CD4-positive, alpha-beta T cell treated with Interleukin-15 for 1 hour (primary cell): ENCODE measurements around the gene WDR6.

Experiments used
- DNase-seq: peaks from one replicate; pipeline ENCODE4 v3.0.0-alpha.2; 2020

Gene WDR6

DNA sequence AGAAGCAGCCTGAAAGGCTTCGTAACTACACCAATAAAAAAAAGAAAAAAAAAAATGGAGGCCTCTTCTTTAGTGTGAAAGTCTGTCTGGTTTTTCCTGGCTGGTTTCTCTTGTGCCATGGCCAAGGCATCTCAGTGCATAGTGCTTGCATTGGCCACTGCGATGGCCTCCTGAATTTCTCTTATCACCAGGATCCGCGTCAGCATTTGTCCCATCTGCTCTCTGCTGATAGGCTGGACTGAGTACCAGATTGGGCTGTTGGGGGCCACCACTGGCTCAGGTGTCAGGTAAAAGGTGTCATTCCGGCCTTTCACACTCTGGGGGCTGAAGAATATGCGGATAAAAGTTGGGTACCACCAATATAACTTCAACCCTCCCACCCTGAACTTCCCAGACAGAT is 23.1 kb downstream of the WDR6 start:
- no peak for DNase-seq

DNA sequence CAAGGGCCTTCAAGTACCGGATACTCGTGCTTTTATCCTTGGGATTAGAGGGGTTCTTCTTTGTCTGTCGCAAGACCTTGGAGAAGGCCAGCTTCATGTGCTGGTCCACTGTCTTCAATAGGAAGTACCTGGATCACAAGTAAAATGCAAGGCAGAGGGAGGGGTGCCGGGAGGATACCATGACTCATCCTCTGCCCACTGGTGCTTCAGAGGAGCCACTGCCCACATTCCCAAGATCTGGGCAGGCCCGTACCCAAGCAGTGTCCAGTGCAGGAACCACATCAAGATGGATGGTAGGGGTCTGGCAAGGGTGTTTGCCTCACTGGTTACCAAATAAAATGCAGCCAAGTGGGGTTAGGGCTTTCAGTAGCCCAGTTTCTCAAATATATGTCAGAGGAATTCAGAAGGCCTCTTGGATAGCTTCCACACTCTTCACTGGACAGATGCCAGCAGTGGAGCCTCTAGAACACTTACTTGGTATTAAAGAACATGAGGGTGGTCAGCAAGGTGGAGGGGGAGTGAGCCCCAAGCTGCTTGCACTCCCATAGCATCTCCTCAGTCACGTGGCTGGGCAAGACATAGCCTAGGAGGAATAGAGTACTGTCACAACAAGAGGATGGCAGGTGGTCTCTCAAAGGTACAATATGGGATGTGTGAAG is 25.6 kb downstream of the WDR6 start:
- DNase-seq = no peak

DNA sequence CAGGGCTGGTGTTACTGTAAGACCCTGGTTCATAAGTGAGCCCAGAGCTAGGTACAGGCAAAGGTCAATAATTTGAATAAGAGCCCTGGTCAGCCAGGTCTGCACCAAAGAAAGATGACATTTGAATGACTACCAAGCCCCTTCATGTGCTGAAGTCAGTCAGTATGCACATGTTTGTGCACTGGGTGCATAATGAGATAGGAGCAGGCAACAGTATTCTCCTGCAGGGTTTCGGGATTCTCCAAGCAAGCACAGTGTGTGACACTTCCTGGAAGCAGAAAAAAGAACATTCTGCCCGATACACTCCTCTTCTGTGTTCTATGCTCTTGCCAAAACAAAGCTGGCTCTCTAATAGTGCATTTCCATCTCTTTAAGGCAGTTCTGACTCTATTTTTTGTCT is 27.5 kb downstream of the WDR6 start:
- no peak for DNase-seq

DNA sequence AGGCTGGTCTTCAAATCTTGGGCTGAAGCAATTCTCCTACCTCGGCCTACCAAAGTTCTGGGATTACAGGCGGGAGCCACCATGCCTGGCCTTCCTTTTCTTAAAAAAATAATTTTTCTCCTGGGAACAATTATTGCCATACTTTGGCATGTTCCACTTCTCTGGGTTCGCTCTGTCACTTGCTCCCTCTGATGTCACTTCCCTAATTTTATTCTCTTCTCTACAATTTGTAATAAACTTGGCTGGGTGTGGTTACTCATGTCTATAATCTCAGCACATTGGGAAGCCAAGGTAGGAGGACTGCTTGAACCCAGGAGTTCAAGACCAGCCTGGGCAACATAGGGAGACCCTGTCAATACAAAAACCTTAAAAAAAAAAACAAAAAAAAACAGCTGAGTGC is 28.1 kb downstream of the WDR6 start:
- no peak for DNase-seq

DNA sequence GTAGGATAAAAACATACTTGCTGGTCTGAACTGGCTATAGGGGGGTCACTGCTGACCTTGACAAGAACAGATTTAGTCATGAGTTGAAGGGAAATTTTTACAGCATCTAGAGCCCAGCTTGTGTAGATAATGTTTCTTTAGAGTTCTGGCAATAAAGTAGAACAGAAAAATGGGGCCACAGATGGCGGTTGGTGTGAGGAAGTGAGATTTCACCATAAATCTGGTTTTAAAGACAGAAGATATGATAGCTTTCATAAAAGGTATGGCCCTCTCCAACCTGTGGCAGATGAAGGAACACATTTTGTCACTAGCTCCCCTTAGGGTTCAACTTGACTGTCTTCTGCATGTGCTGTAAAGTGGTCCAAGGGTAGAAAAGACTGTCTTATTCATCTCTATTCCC is 46.4 kb downstream of the WDR6 start:
- no peak for DNase-seq

DNA sequence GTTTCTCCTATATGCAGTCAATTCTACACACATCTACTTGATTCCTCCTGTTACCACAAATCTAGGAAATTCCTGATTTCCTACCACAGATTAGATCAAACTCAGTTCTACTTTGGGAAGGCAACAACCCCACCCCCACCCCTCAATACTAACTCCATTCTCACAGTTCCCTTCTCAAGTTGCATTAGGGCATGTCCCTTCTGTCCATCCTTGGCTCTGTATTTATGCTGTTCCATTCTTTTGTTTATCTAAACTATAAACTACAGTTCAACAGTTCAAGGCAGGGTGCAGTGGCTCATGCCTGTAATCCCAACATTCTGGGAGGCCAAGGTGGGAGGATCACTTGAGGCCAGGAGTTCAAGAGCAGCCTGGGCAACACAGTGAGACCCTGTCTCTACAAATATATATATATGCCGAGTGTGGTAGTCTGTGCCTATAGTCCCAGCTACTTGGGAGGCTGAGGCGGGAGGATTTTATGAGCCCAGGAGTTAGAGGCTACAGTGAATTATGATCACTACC is 47.2 kb downstream of the WDR6 start:
- no peak for DNase-seq

DNA sequence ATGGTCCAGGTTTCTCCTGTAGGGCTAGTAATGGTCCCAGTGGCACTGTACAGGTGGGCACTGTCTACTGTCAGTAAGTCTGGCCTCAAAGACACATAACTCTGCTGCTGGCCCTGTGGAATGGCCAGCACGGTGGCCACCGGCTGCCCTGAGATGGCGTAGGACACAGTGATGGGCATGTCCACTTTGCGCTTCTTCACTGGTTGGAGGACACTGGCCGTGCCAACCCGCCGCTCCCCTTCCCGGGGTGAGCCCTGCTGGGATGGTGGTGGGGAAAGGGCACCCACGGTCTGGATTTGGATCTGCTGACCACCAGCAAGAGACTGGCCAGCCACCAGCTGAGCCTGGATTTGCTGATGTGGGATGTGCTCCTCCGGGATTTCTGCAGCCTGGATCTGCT is 50.1 kb downstream of the WDR6 start:
- no peak for DNase-seq

DNA sequence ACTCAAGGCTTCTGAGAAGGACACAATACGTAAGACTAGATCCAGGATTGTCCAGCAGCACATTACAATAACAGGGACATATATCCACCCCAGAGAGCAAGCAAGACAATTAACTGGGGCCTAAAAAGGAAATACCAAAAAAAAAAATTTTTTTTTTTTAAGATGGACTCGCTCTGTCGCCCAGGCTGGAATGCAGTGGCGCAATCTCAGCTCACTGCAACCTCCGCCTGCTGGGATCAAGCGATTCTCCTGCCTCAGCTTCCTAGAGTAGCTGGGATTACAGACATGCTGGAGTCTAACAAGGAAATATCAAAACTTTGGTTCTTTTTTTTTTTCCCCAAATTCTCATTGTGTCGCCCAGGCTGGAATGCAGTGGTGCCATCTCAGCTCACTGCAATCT is 50.8 kb downstream of the WDR6 start:
- no peak for DNase-seq
